Activated naive CD4-positive, alpha-beta T cell treated with anti-CD3 and anti-CD28 coated beads, Interleukin-2, amount 10 ng/mL, durations not matched to agents 7 days and 5 days (primary cell): ENCODE measurements around the gene CD52.

Source experiments
- CTCF ChIA-PET: fragments of 350-600 bp; sonication (Branson Sonifier 250); formaldehyde crosslinking; loops from one replicate; lab custom pipeline; 2021; ENCODE audit warnings: antibody characterized with exemption; lab: Charles Lee
- DNase-seq: peaks from one replicate; pipeline ENCODE4 v3.0.0-alpha.2; 2020
- H3K27ac Mint-ChIP-seq: one replicate; pipeline ENCODE4 v1.8.0; 2021; ENCODE audit warnings: mild to moderate bottlenecking, moderate library complexity, mixed read lengths
- H3K27me3 Mint-ChIP-seq: one replicate; pipeline ENCODE4 v1.8.0; 2021; ENCODE audit warnings: mild to moderate bottlenecking, mixed read lengths
- H3K36me3 Mint-ChIP-seq: one replicate; pipeline ENCODE4 v1.8.0; 2021; ENCODE audit warnings: mixed read lengths
- H3K4me1 Mint-ChIP-seq: one replicate; pipeline ENCODE4 v1.8.0; 2021; ENCODE audit warnings: mixed read lengths
- H3K4me3 Mint-ChIP-seq: one replicate; pipeline ENCODE4 v1.8.0; 2021; ENCODE audit warnings: mild to moderate bottlenecking, moderate library complexity, mixed read lengths
- H3K9me3 Mint-ChIP-seq: one replicate; pipeline ENCODE4 v1.8.0; 2021; ENCODE audit warnings: mixed read lengths

The CD52 gene

DNA sequence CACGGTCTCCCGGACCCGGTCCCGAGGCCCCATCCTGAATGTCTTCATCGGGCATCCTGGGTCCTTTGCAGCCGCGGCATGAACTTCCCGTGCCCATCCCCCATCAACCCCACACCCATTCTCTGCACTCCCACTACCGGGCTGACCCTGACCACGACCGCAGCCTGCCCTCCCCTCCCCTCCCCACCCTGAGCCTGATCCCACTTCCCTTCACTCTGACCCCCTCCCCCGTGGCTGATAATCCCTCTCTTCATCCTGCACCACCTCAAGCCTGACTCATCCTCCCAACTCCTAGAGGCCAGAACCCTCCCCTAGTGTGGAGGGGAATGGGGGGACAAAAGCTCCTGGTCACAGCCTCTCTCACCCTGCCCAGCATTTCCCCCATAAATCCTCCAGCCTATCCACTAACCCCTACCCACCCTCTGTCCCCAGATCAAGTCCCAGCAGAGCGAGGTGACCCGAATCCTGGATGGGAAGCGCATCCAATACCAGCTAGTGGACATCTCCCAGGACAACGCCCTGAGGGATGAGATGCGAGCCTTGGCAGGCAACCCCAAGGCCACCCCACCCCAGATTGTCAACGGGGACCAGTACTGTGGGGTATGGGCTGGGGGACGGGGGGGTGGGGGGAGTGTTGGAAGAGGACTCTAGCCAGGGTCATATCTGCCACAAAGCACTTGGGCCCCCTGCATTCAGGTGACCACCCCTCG lies 37.3 kb upstream of the CD52 start:
- Mint-ChIP-seq H3K4me1 (peaks cover 90% of the 10 kb centered on the region), H3K4me3 (peak overlapping the region; percentile 91), H3K27me3 (no peaks in the 10 kb centered on the region), H3K9me3 (no peaks in the 10 kb centered on the region), H3K27ac (peak overlapping the region; percentile 93), H3K36me3 (peaks cover 68% of the 10 kb centered on the region)
- CTCF ChIA-PET = interaction anchor here (1.1 to 18.0 kb wide), 4 partner anchors 42 to 137 kb away, joined by 3 to 632 read pairs (median 7); partner anchors contain the start of gene CD52
- DNase-seq = peak; percentile 54

DNA sequence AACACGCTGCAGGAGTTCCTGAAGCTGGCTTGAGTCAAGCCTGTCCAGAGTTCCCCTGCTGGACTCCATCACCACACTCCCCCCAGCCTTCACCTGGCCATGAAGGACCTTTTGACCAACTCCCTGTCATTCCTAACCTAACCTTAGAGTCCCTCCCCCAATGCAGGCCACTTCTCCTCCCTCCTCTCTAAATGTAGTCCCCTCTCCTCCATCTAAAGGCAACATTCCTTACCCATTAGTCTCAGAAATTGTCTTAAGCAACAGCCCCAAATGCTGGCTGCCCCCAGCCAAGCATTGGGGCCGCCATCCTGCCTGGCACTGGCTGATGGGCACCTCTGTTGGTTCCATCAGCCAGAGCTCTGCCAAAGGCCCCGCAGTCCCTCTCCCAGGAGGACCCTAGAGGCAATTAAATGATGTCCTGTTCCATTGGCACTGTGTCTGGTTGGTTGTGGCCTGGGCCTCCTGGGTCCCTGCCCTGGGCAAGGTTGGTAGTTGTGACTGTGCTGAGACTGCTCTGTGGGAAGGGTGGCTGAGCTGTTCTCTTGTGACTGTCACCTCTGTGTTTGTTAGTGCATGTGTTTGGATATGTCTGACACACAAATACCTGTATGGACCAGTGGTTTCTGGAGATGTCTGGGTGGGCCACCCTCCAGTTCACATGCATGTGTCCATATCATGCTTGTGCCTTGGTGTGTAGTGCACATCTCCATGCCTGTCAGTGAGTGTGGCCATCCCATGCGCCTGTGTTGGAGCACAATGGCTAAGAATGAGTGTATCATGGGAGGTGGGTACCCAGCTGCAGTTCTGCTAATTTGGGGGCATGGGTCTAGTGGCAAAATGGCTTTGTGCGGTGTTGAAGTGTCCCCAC lies 36.4 kb upstream of the CD52 start:
- no peaks in the 10 kb centered on the region for H3K27me3 Mint-ChIP-seq
- DNase-seq = no peak
- peak overlapping the region; percentile 93 for H3K27ac Mint-ChIP-seq
- H3K4me1 Mint-ChIP-seq = peaks cover 90% of the 10 kb centered on the region
- no peaks in the 10 kb centered on the region for H3K9me3 Mint-ChIP-seq
- H3K36me3 Mint-ChIP-seq = peaks cover 66% of the 10 kb centered on the region
- peak overlapping the region; percentile 91 for H3K4me3 Mint-ChIP-seq
- CTCF ChIA-PET = interaction anchor here (1.3 to 18.0 kb wide), 3 partner anchors 41 to 136 kb away, joined by 3 to 632 read pairs (median 10); partner anchors contain the start of gene CD52

DNA sequence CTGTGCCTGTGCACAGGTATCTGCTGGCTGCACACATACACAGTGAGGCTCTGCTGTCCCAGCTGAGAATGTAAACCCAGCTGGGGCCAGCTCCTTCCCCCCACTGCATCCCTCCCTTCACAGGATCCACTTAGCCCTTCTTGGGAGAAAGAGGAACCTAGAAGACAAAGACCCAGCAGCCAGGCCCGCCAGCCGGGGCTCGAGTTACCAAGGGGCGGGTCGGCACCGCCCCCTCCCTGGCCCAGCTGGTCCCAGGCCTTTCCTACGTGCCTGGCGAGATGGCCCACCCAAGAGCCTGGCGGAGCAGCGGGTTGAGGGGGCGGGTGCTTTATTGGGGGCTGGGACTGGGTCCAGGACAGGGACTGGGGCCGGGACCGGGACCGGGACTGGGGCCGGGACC lies 35.8 kb upstream of the CD52 start:
- H3K27ac Mint-ChIP-seq = peak overlapping the region; percentile 93
- CTCF ChIA-PET = interaction anchor here (18.0 kb wide), 1 partner anchor 41 kb away, joined by 632 read pairs; the partner anchor contains the start of gene CD52
- H3K4me1 Mint-ChIP-seq = peaks cover 90% of the 10 kb centered on the region
- no peaks in the 10 kb centered on the region for H3K9me3 Mint-ChIP-seq
- H3K27me3 Mint-ChIP-seq = no peaks in the 10 kb centered on the region
- peaks cover 60% of the 10 kb centered on the region for H3K36me3 Mint-ChIP-seq
- peak overlapping the region; percentile 91 for H3K4me3 Mint-ChIP-seq
- no peak for DNase-seq

DNA sequence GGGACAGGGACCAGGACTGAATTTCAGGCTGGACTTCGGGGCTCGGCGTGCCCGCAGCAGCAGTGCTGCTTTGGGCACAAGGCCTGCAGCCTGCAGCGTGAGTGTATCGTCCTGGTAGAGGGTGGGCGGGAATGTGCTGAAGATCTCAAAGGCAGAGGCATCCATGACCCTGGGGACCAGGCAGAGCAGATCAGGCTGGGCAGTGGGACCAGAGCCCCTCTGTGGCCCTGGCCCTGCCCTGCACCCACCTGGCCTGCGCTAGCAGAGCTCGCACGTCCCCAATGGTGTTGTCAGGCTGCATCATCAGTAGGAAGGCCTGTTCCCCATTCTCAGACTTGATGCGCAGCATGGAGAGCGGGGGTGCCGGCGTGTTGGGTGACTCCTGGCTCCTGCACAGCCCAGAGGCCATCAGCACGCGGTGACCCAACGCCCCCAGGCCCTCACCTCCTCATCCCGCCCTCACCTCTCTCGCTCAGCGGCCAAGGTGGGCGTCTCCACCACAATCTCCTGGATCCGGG lies 35.3 kb upstream of the CD52 start:
- CTCF ChIA-PET = interaction anchor here (18.0 kb wide), 1 partner anchor 40 kb away, joined by 632 read pairs; the partner anchor contains the start of gene CD52
- Mint-ChIP-seq H3K36me3 (peaks cover 57% of the 10 kb centered on the region), H3K4me1 (peaks cover 90% of the 10 kb centered on the region), H3K9me3 (no peaks in the 10 kb centered on the region), H3K27ac (peak overlapping the region; percentile 98), H3K27me3 (no peaks in the 10 kb centered on the region), H3K4me3 (peak overlapping the region; percentile 91)
- DNase-seq = no peak

DNA sequence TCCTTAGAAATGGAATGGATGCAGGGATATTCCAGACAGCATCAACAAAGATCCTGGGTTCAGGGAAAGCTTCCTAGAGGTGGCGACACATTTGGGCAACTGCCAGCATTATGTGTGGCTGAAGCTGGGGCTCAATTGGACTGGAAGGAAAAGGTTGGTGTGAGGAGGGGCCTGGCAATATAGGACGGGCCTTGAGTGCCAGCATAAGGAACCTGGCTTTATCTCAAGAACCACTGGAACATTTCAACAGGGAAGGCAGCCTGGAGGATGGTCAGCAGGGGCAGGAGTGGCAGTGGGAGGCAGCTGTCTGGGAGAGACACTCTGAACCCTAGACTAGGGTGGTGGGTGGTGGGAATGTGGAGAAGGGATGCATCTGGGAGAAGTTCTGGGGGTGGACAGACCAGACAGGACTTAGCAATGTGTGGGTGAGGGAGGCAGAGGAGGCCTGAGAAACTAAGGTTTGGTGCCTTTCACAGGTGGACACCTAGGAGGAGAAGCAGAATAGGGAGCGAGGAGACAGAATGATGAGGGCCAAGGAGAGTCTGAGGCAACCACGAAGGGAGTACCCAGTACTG lies 34.4 kb upstream of the CD52 start:
- Mint-ChIP-seq H3K27me3 (no peaks in the 10 kb centered on the region), H3K4me3 (peak overlapping the region; percentile 91), H3K36me3 (peaks cover 53% of the 10 kb centered on the region), H3K4me1 (peaks cover 90% of the 10 kb centered on the region), H3K9me3 (no peaks in the 10 kb centered on the region), H3K27ac (peak overlapping the region; percentile 98)
- CTCF ChIA-PET = interaction anchor here (3.6 to 18.0 kb wide), 3 partner anchors 7 to 108 kb away, joined by 30 to 632 read pairs (median 76); partner anchors contain the start of gene CD52
- no peak for DNase-seq

DNA sequence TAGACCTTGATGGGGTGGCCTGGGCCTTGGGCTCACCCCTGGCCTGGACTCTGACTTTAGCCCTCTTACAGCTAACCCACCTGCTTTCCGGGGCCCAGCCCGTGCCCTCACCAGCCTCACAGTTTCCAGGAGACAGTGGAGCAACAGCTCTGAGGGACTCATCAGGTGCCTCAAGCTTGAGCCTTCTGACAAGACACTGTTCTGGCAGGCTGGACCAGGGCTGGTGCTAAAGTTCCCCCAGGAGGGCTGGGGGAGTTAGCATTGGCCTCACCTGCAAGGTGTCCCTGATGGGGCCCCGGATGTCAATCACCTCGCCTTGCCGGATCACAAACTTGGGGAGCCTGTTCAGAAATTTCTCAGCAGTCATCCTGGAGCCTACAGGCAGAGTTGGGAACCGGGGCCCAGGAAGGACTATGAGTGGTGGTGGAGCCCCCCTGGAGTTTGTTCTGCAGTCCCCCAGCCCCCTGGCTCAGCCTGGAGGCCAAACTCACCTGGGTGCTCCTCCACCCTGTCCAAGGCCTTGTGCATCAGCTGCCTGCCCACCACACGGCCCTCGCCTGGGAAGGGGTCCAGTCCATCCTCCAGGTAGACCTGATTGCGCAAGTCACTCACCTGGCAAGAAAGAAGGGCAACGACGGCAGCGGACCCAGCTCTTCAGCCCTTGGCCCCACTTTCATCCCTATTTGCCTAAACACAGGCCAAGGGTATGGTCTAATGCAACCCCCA lies 33.7 kb upstream of the CD52 start:
- H3K9me3 Mint-ChIP-seq = no peaks in the 10 kb centered on the region
- peak overlapping the region; percentile 91 for H3K4me3 Mint-ChIP-seq
- no peak for DNase-seq
- H3K36me3 Mint-ChIP-seq = peaks cover 49% of the 10 kb centered on the region
- H3K27ac Mint-ChIP-seq = peak overlapping the region; percentile 98
- peaks cover 90% of the 10 kb centered on the region for H3K4me1 Mint-ChIP-seq
- no peaks in the 10 kb centered on the region for H3K27me3 Mint-ChIP-seq
- CTCF ChIA-PET = interaction anchor here (0.7 to 18.0 kb wide), 19 partner anchors 8 to 136 kb away, joined by 3 to 632 read pairs (median 9); partner anchors contain the start of genes CD52 and UBXN11

DNA sequence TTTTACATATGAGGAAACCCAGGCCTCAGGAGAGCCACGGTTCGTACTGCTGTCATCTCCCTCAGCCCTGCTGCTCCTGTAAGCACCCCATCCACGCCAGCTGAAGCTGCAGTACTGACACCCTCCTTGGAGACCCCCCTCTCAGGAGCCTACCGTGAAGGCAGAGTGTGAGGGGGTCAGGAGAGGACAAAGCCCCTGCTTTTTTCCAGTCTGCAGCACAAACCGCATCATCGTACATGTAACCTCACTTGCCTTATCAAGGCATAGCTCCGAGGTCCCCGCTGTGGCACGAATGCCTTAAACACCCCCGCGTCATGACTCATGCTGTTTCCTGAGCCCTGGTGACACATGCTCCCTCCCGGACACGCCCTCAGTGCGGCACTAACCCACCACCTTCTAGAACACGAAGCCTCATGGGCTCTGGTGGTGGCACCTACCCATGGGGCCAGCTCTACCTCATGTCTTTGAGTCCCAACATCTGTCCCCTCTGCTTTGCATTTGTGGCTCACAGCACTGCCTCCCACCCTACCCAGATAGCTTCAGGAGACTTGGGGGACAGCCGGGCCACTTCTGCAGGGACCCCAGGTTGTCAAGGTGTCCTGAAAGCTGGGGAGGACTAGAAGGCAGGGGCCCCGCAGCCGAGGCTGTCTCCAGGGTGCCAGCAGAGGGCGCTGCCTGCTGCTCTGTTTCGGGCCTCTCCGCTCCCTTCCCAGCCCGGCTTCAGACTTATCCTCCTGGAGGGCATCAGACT lies 33.0 kb upstream of the CD52 start:
- H3K9me3 Mint-ChIP-seq = no peaks in the 10 kb centered on the region
- H3K4me1 Mint-ChIP-seq = peaks cover 92% of the 10 kb centered on the region
- H3K4me3 Mint-ChIP-seq = peak overlapping the region; percentile 91
- peak overlapping the region; percentile 98 for H3K27ac Mint-ChIP-seq
- peak; percentile 96 for DNase-seq
- no peaks in the 10 kb centered on the region for H3K27me3 Mint-ChIP-seq
- CTCF ChIA-PET = interaction anchor here (0.7 to 18.0 kb wide), 21 partner anchors 8 to 136 kb away, joined by 3 to 632 read pairs (median 9); partner anchors contain the start of genes CD52 and UBXN11
- H3K36me3 Mint-ChIP-seq = peaks cover 48% of the 10 kb centered on the region

DNA sequence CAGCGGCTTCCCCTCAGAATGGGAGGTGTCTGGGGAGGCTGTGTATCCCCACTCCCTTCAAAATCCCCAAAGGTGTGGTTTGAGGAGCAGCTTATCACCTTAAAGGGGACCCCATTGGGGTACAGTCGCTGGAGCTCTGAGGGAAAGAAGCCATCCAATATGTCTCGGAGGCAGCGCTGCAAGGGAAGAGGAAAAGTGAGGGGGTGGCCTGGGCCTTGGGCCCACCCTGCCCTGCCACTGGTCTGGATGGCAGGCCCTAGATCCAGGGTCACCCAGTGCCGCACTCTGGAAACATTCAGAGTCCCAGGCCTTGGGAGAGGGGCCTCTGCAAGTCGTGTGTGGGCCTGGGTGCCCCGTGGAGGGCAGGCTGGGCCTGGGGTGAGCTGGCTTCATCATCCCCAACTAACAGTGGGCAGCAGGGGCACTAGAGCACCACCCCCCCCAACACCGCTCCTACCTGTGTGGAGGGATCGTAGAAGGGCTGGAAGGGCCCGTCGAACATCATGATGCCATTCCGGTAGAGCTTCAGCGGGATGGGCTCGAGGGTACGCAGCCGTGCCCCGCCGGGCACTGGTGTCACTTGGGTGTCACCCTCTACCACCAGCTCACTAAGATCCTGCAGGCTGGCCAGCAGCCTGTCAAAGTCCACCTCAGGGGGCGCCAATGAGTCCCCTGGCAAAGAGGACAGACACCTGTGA lies 32.2 kb upstream of the CD52 start:
- Mint-ChIP-seq H3K4me1 (peaks cover 97% of the 10 kb centered on the region), H3K4me3 (no peak overlapping the region), H3K27ac (peak overlapping the region; percentile 98), H3K9me3 (no peaks in the 10 kb centered on the region), H3K36me3 (peaks cover 47% of the 10 kb centered on the region), H3K27me3 (no peaks in the 10 kb centered on the region)
- CTCF ChIA-PET = interaction anchor here (0.8 to 18.0 kb wide), 18 partner anchors 10 to 135 kb away, joined by 3 to 632 read pairs (median 10); partner anchors contain the start of genes CD52 and UBXN11
- peak; percentile 65 for DNase-seq

DNA sequence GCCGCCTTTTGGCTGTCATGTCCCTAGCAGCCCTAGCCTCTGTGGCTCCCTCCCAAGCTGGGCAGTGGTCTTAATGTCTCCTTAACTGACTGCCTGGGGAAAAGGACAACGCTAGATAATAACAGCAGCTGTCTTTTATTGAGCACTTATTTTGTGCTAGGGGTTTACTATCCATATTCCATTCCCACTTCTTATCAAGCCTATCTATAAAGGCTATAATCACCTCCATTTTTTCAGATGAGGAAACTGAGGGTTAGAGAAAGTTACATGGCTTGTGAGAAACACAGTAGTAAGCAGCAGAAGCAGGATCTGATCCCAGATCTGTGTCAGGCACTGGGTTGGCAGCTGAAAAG lies 31.7 kb upstream of the CD52 start:
- Mint-ChIP-seq H3K4me3 (peak overlapping the region; percentile 12), H3K27ac (peak overlapping the region; percentile 98)

DNA sequence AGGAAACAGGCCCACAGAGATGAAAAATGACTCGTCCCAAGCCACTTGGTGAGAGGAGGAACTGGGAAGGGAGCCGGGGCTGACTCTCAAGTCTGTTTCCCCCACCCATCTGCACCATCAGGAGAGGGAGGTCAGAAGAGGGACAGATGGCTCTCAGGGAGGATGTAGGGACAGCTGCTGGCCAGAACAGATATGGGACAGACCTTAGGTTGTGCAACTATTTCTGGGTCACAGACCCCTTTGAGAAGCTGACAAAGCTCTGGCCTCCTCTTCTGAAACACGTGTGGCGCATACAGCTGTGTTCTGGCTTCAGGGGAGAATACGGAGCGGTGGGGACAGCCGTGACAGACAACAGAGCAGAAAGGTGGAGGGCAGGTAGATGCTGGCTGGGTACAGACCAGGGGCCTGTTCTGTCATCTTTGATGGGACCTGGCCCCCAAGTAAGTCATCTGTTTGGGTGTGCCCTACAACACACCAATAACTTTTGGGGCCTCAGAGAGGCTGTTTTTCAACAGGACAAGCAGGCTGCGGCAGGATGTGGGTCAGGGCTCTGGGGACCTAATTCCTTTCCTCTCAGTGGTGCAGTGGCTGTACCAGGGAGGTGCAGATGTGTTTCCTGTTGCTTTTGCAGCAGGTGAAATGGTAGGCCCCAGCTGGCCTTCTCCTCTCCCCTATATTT lies 30.6 kb upstream of the CD52 start:
- Mint-ChIP-seq H3K9me3 (no peaks in the 10 kb centered on the region), H3K27me3 (no peaks in the 10 kb centered on the region), H3K4me1 (peaks cover 100% of the 10 kb centered on the region), H3K27ac (peak overlapping the region; percentile 98), H3K36me3 (peaks cover 38% of the 10 kb centered on the region), H3K4me3 (peak overlapping the region; percentile 47)
- CTCF ChIA-PET = interaction anchor here (0.7 to 18.0 kb wide), 10 partner anchors 11 to 130 kb away, joined by 3 to 632 read pairs (median 8); partner anchors contain the start of genes CD52 and UBXN11
- DNase-seq = peak; percentile 92

More for the DNA sequence above, 31.7 kb upstream of the CD52 start:
- Mint-ChIP-seq H3K36me3 (peaks cover 43% of the 10 kb centered on the region), H3K4me1 (peaks cover 99% of the 10 kb centered on the region), H3K9me3 (no peaks in the 10 kb centered on the region), H3K27me3 (no peaks in the 10 kb centered on the region)
- CTCF ChIA-PET = interaction anchor here (0.8 to 18.0 kb wide), 16 partner anchors 10 to 131 kb away, joined by 3 to 632 read pairs (median 11); partner anchors contain the start of genes CD52 and UBXN11
- no peak for DNase-seq

DNA sequence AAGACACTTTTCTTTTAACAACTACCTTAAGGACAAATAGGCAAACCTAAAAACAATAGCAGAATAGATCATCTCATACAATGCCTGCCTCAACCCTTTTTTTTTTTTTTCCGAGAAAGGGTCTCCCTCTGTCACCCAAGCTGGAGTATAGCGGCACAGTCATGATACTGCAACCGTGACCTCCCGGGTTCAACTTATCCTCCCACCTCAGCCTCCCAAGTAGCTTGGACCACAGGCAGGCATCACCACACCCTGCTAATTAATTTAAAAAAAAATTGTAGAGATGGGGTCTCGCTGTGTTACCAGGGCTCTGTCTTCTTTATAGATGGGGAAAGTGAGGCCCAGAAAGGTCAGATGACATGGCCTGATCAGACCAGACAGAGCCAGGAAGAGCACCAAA lies 29.9 kb upstream of the CD52 start:
- CTCF ChIA-PET = interaction anchor here (0.7 to 18.0 kb wide), 12 partner anchors 9 to 129 kb away, joined by 3 to 632 read pairs (median 6); partner anchors contain the start of genes CD52, SH3BGRL3 and UBXN11
- Mint-ChIP-seq H3K4me3 (peak overlapping the region; percentile 47), H3K36me3 (peaks cover 31% of the 10 kb centered on the region), H3K27me3 (no peaks in the 10 kb centered on the region), H3K4me1 (peaks cover 95% of the 10 kb centered on the region), H3K9me3 (no peaks in the 10 kb centered on the region), H3K27ac (peak overlapping the region; percentile 98)
- DNase-seq = no peak
